ENCODE data around the gene AHDC1.
A peak's percentile ranks its signal among the peaks of the same experiment; 100 is the strongest.
"Not testable (repeated sequence)": the region's sequence is repeated elsewhere in the genome, so short reads cannot be mapped to it uniquely, and the experiment has no call there.

AHDC1 gene

GRCh38 chr1:27564710-27565649 is 39.0 kb downstream of the AHDC1 start:
- DNase-seq (ENCODE audit: low read depth in 4 of 4, low spot score in 1 of 4), result no peak

GRCh38 chr1:27563591-27564471 is 40.1 kb downstream of the AHDC1 start:
- DNase-seq (ENCODE audit: low read depth in 4 of 4, low spot score in 1 of 4), result no peak

DNA sequence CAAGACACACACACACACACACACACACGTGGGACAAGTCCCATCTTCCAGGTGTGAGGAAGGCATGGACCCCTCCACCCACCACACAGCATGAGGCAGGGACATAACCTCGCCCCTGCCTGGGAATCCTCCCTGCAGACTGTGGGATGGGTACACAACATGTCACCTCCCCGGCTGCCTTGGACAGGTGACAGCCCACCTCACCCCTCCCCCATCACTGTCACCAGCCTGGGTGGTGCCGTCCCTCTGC is 40.7 kb downstream of the AHDC1 start:
- no peak for DNase-seq (ENCODE audit: low read depth in 4 of 4, low spot score in 1 of 4)

DNA sequence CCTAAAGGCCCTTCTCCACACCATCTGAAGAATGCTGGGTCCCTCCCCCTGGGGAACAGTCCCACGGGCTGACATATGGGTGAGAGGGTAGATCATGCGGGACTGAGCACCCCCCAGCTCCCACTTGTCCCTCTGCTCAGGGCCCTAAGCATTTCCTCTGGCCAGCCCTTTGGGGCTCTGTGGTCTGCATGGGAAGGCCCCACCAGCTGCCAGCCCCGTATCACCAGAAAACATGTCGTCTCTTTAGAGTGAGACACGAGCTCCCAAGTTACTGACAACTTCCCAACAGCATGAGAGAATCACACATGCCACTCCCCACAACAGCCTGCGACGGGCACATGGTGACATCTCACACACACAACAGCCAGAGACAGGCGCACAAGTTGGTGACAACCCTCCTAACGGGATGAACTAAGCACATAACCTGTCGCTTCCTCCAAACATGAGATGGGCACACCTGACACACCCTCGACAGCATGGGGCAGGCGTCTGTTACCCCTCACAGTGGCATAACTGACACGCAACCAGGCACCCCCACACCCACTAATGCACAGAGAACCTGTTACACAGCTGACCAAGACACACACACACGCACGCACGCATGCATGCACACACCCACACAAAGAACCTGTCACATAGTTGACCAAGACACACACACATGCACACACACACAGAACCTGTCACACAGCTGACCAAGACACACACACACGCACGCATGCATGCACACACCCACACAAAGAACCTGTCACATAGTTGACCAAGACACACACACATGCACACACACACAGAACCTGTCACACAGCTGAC is 41.2 kb downstream of the AHDC1 start:
- DNase-seq (ENCODE audit: low read depth in 4 of 4, low spot score in 1 of 4), result no peak

GRCh38 chr1:27562021-27562420 is 41.9 kb downstream of the AHDC1 start:
- DNase-seq (ENCODE audit: low read depth in 4 of 4, low spot score in 1 of 4), result no peak

DNA sequence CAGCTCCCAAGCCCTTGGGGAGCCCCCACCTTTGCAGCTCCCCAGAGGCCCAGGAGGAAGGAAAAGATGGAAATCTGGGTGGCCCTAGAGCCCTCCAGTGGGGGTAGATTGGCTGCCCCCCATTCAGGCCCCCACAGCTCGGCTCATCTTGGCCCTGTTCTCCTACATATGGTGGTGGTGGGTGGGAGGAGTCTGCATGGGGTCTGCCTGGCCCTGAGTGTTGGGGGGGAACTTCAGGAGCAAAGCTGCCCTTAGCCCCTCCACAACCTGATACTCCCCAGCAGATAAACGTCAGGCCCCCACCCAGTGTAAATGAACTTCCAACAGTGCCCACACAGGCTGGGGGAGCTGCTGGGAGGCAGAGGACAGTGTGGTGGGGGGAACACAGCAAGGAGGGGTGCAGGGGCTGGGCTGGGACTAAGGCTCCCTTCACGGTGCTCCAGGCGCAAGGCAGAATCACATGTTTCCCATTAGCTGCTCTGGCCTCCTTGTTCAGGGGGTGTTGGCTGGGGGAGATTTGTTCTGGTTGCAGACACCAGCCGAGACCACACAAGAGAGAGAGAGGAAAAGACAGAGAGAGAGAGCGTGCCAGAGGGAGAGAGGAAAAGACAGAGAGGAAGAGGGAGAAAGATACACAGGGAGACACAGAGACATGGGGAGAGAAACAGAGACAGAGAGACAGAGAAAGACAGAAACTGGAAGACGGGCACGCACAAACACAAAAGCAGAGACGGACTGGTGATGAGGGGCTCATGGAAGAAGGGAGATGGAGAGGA is 42.6 kb downstream of the AHDC1 start:
- DNase-seq (ENCODE audit: low read depth in 4 of 4, low spot score in 1 of 4), result no peak

DNA sequence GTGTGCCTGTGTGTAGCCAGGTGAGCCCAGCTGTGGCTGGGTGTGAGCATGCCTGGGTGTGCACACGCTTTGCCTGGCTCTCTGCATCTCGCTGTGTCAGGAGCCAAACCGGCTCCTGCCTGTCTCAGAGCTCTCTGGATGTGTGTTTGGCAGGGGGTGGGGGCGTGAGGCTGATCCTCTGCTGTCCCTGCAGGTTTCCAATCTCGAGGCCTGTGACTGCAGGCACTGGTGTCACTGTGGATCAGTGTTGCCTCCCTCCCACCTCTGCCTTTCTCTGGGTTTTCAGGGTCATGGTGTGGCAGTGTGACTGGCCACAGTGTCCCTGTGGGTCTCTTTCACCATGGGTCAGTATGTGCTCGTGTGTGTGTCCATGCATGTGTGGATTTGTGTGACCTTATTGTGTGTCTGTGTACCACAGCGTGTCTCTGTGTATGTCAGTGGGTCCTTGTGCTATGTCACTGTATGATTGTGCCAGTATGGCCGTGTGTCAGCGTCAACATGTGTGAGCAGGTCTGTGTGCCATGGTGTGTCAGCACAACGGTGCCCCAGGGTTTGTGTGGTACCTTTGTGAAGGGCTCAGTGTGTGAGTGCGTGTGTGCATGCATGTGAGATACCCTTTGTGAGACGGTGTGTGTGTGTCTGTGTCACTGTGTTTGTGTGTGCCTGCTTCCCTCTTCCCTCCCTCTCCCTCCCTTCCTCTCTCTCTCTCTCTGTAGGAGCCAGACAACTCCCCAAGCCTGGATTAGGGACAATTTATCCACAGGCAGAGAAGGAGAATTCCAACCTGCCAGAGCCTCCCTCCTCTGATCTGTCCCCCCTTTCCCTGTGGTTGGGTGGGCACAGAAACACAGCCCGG is 43.4 kb downstream of the AHDC1 start:
- DNase-seq (ENCODE audit: low read depth in 4 of 4, low spot score in 1 of 4), result no peak

DNA sequence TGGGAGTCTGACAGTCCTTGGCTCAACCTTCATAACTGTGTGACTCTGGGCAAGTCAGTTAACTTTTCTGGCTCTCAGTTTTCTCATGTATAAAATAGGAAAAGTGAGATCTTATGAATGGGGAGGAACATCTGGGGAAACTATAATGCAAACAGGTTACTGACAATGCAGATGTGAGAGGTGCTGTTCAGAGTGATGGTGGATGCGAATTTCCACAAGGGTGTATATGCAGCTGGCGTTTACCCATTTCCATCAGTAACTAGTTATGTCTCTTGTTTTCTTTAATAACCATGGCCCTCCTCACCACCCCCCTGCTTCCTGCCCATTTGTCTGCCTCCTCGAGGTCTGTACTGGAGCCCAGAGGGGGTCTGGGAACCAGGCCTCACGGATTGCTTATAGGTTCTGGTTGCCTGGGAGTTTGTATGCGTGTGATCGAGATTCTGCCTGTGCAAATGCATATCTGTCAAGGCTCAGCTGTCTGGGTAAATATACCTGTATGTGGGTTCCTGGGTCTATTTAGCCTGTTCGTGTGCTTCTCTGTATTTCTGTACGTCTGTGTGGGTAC is 44.4 kb downstream of the AHDC1 start:
- no peak for DNase-seq (ENCODE audit: low read depth in 4 of 4, low spot score in 1 of 4)

GRCh38 chr1:27557596-27558340 is 46.2 kb downstream of the AHDC1 start:
- DNase-seq (ENCODE audit: low read depth in 4 of 4, low spot score in 1 of 4), result no peak

- DNase-seq (ENCODE audit: low read depth in 4 of 4, low spot score in 1 of 4), result peak; percentile 42 to 66 (median 58)
Observed at GRCh38 chr1:27556781-27557595, 47.0 kb downstream of the AHDC1 start.

GRCh38 chr1:27556435-27556780 is 47.5 kb downstream of the AHDC1 start:
- no peak for DNase-seq (ENCODE audit: low read depth in 4 of 4, low spot score in 1 of 4)

DNA sequence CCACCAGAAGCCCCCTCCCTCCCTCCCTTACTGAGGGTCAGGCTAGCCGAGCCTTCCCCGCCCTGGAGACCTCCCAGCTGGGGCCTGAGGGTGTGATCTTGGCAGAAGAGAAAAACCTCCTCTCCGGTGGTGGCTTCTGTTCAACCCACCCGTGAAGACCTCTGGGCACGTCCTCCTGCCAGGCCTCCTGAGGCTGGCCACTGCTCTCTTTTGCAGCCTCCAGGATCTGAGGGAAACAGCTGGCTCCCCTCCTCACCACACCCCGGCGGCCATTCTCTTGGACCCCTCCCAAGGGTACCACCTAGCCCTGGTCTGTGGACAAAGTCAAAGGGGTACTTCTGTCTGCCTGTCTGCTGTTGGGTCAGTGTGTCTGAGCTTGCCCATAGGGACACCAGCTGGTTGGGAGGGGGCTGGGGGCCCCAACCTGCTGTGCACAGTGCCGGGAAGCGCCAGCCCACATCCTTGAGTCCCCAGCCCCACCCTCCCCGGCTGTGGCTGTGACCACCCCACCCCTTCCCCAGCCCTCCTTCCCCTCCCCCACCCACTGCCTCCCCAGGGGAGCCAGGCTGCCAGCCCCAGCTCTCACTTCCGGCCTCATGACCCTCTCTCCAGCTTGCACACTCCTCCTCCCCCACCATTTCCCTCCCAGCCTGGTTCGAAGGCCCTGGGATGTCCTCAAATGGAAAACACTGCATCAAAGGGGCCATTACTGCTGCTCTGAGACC is 48.1 kb downstream of the AHDC1 start:
- no peak for DNase-seq (ENCODE audit: low read depth in 4 of 4, low spot score in 1 of 4)

GRCh38 chr1:27554759-27555699 is 48.9 kb downstream of the AHDC1 start:
- DNase-seq (ENCODE audit: low read depth in 4 of 4, low spot score in 1 of 4), result no peak

DNA sequence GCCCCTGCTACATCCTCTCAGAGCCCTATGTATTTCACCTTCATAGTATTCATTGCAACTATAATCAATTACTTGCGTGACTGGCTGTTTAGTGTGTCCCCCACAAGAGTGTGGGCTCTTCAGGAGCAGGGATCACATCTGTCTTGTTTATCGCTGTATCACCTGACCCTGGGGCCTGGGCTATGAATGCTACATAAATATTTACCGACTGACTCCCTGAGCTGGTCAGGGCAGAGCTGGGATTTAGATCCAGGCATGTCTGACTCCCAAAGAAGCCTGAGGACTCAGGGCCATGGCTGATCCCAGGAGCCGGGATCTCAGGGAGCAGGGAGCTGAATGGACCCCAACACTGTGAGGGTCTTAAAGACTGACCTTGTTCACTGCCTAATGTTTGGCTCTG is 49.7 kb downstream of the AHDC1 start:
- no peak for DNase-seq (ENCODE audit: low read depth in 4 of 4, low spot score in 1 of 4)

GRCh38 chr1:27553823-27554222 is 50.1 kb downstream of the AHDC1 start:
- not testable (repeated sequence) for DNase-seq (ENCODE audit: low read depth in 4 of 4, low spot score in 1 of 4)

DNA sequence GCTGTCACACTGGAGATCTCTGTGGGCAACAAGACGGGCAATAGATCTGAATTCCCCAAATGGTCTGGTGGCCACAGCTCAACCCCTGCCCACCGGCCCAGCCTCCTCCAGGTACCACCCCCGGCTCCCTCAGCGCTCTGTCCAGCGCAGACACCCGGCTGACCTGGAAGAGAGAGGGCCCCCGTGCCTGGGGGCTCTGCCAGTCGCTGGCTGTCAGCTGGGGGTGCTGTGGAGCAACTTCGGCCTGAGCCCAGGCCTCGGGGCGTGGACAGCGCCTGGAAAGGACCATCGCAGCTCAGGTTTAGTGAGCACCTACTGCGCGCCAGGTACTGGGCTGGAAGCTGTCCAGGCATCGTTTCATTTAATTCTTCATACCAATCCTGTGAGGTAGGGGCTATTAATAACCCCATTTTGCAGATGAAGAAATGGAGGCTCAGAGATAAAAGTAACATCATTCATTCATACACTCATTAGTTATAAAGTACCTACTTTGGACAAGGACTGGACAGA is 51.0 kb downstream of the AHDC1 start:
- DNase-seq (ENCODE audit: low read depth in 4 of 4, low spot score in 1 of 4), result no peak
